ENCODE results near the gene SYCP2.

GRCh38 chr20:59976156-59976782 lies 42.8 kb upstream of the SYCP2 start:
- TF ChIP-seq, protein P1, sequence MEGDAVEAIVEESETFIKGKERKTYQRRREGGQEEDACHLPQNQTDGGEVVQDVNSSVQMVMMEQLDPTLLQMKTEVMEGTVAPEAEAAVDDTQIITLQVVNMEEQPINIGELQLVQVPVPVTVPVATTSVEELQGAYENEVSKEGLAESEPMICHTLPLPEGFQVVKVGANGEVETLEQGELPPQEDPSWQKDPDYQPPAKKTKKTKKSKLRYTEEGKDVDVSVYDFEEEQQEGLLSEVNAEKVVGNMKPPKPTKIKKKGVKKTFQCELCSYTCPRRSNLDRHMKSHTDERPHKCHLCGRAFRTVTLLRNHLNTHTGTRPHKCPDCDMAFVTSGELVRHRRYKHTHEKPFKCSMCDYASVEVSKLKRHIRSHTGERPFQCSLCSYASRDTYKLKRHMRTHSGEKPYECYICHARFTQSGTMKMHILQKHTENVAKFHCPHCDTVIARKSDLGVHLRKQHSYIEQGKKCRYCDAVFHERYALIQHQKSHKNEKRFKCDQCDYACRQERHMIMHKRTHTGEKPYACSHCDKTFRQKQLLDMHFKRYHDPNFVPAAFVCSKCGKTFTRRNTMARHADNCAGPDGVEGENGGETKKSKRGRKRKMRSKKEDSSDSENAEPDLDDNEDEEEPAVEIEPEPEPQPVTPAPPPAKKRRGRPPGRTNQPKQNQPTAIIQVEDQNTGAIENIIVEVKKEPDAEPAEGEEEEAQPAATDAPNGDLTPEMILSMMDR (IDR thresholded peaks at IDR 0.05): no peak
- no peak for TF ChIP-seq POLR2A (IDR thresholded peaks at IDR 0.05)

All from adrenal gland (tissue), 5 donors.